Pulmonary artery endothelial cell (primary cell): ENCODE measurements around the gene FNIP1. TPM values are rescaled to one million over a fixed set of nuclear protein-coding genes. Genes with fewer than 3 reads are reported as not detected.
"Not testable (repeated sequence)": the region's sequence is repeated elsewhere in the genome, so short reads cannot be mapped to it uniquely, and the experiment has no call there.

ENCODE experiments used
- DNase-seq: peaks from one replicate; pipeline ENCODE4 v3.0.0-alpha.2; 2011; ENCODE audit warnings: low read depth, low spot score
- total RNA-seq: library from RNA; depleted of rRNA; stranded (reverse); fragments of >200 nt; gene quantifications from 2 replicates; pipeline ENCODE4 v1.2.3, GENCODE V29; 2014

FNIP1 gene
- total RNA-seq, 1 donor from 2014 or later = 27.0 TPM

GRCh38 chr5:131749723-131750470, 46.9 kb downstream of the FNIP1 start:
- DNase-seq = no peak

- DNase-seq = no peak
These were observed 47.7 kb downstream of the FNIP1 start for GRCh38 chr5:131749138-131749537.

- DNase-seq = no peak
These were observed 49.4 kb downstream of the FNIP1 start for GRCh38 chr5:131747180-131748105.

GRCh38 chr5:131746423-131746822, 50.4 kb downstream of the FNIP1 start:
- DNase-seq = no peak

GRCh38 chr5:131745703-131746102, 51.1 kb downstream of the FNIP1 start:
- DNase-seq = no peak

GRCh38 chr5:131745155-131745554, 51.7 kb downstream of the FNIP1 start:
- DNase-seq = no peak

- no peak for DNase-seq
These were observed 56.3 kb downstream of the FNIP1 start for GRCh38 chr5:131740477-131740876.

GRCh38 chr5:131735393-131735792, 61.4 kb downstream of the FNIP1 start:
- no peak for DNase-seq

- DNase-seq = not testable (repeated sequence)
These were observed 61.9 kb downstream of the FNIP1 start for GRCh38 chr5:131734939-131735338.

- DNase-seq = not testable (repeated sequence)
These were observed 67.5 kb downstream of the FNIP1 start for GRCh38 chr5:131729292-131729691.

GRCh38 chr5:131724089-131724488, 72.7 kb downstream of the FNIP1 start:
- not testable (repeated sequence) for DNase-seq

- peak; percentile 26 for DNase-seq
These were observed 76.1 kb downstream of the FNIP1 start for GRCh38 chr5:131720714-131721113.

- no peak for DNase-seq
These were observed 77.3 kb downstream of the FNIP1 start for GRCh38 chr5:131719564-131719963.

- no peak for DNase-seq
These were observed 78.3 kb downstream of the FNIP1 start for GRCh38 chr5:131718487-131719014.

GRCh38 chr5:131717164-131717563, 79.7 kb downstream of the FNIP1 start:
- not testable (repeated sequence) for DNase-seq

- DNase-seq = no peak
These were observed 80.2 kb downstream of the FNIP1 start for GRCh38 chr5:131716650-131717049.

GRCh38 chr5:131710391-131710790, 86.4 kb downstream of the FNIP1 start:
- no peak for DNase-seq

GRCh38 chr5:131709043-131709442, 87.8 kb downstream of the FNIP1 start:
- DNase-seq = no peak

- DNase-seq = no peak
These were observed 90.5 kb downstream of the FNIP1 start for GRCh38 chr5:131706281-131706680.

GRCh38 chr5:131694926-131695325, 101.9 kb downstream of the FNIP1 start:
- DNase-seq = no peak

- DNase-seq = no peak
These were observed 102.9 kb downstream of the FNIP1 start for GRCh38 chr5:131693894-131694293.

GRCh38 chr5:131685516-131686171, 111.2 kb downstream of the FNIP1 start:
- no peak for DNase-seq
